HG03457 (cell line): Measurements from ENCODE around the gene UBE4B.
"Not testable (repeated sequence)": the region's sequence is repeated elsewhere in the genome, so short reads cannot be mapped to it uniquely, and the experiment has no call there.

Experiments used
- ATAC-seq: cut with Tn5 transposase; IDR thresholded peaks from one replicate; pipeline ENCODE4 v1.9.1; 2021; ENCODE audit warnings: moderate number of reproducible peaks; ENCODE audit not compliant: unreplicated experiment

Gene UBE4B

DNA sequence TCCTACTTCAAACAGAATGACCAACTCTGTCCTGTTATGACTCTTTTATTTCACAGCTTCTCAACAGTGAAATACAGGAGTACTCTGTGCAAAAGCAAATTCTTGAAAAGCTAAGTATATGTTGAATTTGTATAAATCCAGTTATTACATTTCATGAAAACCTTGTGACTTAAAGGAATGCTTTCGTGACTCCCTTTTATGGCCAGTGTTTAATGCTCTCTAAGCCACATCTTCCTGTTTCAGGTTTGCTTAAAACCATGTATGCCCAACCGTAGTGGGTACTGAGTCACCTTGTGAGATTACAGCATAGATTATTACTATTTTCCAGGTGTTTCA is 137.4 kb downstream of the UBE4B start:
- peak; percentile 67 for ATAC-seq

DNA sequence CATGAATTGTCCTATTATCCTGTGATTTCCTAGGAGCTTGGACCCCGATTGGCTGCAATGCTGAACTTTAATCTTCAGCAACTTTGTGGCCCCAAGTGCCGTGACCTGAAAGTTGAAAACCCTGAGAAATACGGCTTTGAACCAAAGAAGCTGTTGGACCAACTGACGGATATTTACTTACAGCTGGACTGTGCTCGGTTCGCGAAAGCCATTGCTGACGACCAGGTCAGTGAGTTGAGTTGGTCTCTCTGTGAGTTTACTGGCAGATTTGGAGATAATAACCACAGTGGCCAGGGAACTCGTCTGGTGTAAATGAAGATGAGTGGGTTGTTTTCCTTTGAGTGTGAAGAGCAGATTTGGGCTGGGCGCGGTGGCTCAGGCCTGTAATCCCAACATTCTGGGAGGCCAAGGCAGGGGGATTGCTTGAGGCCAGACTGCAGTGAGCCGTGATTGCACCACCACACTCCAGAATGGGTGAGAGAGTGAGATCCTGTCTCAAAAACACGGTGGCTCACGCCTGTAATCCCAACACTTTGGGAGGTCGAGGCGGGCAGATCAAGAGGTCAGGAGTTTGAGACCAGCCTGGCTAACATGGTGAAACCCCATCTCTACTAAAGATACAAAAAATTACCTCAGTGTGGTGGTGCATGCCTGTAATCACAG is 138.5 kb downstream of the UBE4B start:
- ATAC-seq: no peak

DNA sequence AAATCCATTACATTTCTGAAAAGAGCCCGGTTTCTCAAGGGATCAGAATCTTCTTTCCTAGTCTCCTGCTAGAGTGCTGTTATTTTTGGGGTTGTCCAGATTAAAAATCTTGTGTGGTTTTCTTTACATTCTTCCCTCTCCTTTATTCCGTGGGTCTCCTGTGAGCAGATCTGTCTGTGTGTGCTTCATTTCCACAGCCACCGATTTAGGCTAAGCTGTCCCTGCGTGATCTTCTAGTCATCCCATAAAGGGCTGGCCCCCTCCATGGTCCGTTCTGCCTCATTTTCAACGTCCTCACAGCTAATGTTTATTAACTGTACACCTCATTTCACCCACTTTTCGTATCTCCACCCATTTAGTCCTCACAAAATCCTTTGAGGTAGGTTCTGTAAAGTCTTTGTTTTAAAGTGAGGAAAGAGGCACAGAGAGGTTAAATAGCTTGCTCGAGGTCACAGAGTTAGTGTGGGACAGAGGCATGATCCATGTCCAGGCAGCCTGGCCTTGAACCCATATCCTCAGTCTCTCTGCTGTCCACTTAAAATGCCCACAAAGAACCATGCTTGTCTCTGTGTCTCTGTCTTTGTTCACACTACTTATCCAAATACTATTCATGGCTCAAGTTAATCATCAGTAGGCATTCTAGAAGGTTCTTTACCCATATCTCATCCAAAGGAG is 139.4 kb downstream of the UBE4B start:
- no peak for ATAC-seq

DNA sequence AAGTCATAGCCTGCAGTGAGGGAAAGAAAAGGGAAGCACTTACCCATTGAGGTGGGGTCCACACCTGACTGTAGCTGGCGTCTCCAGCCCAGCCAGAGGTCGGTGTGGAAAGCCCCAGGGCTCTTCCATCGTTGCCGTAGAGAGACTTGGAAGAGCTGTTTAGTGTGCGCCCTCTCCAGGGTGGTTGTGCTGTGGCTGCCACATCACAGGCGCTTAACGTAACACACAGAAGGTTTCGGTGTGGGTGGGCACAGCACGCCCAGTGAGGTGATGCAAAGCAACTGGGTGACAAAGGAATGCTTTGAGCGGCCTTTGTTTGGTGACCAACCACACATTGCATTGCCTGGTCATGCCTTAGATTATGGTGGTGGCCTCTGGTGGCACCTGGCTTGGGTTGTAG is 140.8 kb downstream of the UBE4B start:
- no peak for ATAC-seq

DNA sequence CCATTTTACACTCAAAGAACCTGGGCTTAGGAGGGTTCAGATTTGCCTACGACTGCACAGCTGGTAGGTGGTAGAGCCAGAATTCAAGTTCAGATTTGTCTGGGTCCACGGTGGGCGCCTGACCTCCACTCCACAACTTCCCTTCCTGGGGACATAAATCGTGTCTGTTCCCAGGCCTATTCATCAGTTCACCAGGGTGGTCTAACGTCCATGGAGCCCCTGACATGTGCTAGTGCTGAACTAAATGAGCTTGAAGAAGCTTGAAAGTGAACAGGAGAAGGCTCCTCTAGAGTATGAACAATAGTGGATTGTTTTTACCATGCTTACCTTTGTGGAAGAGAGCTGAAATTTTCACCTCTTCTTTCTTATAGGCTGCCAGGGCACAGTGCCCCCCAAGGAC is 145.1 kb downstream of the UBE4B start:
- no peak for ATAC-seq

DNA sequence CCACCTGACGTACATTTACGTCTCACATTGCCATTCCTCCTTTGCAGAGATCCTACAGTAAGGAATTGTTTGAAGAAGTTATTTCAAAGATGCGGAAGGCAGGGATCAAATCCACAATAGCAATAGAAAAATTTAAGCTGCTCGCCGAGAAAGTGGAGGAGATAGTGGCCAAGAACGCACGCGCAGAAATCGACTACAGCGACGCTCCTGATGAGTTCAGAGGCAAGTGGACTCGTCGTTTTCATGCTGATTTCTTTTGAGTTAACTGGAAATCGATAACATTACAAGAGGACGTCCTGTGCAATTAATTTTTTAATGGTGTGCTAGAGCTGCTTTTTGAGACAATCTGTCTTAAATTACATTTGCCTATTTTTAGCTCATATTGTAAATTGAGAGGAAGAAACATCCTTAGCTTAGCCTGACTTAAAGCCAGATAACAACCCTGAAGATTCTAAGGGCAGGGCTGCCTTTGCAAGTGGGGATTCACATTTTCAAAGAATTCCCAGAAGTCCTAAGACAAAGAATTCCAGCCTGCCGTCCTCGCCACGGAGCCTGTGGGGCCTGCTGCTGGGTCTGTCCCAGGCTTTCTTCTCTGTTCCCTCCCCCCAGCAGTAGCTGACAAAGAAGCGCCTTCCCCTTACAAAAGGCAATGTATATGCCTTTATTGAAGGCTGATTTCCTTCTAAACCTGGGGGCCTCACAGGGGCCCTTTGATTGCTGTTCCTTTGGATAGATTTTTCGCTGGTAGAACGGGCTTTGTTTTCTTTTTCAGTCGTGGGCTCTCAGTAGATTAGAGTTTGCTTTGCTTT is 146.0 kb downstream of the UBE4B start:
- ATAC-seq: no peak

DNA sequence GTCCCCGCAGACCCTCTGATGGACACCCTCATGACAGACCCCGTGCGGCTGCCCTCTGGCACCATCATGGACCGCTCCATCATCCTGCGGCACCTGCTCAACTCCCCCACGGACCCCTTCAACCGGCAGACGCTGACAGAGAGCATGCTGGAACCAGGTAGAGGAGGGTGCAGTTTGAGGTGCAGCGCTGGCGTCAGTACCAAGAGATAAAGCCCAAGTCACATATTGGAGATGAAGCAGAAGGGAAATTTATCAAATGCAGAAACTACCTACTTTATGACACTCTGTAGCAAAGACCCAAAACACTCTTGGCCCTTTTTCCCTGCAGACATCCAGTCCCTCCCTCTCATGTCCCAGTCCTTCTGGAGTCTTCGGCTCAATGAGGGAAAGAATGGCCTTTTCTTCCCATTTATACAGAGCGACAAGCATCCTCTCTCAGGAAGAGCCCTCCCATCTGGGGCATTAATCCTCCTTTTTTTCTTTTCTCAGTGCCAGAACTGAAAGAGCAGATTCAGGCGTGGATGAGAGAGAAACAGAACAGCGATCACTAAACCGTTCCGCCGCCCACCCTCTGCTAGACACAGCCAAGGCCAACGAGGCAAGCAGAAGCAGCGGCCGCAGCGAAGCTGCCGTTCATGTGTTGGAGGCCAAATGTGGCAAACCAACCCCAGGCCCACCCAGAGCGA is 146.8 kb downstream of the UBE4B start:
- ATAC-seq: no peak

DNA sequence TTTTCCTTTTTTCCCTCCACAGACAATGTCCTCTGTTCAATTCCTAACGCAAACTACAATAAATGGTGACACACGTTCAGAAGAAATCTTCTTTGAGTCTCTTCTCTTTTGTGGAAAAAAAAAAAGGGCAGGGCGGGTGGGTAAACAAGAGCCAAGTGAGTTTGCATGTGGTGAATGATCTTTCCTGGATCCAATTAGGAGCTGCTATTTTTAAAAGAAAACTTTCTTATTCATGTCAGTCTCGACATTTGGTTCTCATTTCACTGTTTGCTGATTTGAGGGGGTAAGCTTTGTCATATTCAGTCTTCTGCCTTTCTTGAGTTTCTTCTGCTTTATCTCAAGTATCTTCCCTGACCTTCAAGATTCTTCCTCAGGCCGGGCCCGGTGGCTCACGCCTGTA is 148.4 kb downstream of the UBE4B start:
- ATAC-seq: no peak

DNA sequence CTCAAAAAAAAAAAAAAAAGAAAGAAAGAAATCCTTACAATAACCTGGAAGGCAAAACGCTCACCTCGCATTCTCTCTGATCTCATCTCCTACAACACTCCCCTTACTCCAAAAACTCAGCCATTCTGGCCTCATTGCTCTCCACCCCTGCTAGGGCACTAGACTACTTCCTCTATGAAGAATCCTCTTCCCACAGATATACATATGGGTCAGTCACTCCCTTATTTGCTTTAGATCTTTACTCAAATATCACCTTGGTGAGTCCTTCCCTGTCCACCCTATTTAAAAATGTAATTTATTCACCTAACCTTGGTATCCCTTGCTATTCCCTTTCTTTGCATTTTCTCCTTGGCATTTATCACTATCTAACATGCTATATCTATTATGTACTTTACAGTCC is 153.0 kb downstream of the UBE4B start:
- ATAC-seq: no peak

DNA sequence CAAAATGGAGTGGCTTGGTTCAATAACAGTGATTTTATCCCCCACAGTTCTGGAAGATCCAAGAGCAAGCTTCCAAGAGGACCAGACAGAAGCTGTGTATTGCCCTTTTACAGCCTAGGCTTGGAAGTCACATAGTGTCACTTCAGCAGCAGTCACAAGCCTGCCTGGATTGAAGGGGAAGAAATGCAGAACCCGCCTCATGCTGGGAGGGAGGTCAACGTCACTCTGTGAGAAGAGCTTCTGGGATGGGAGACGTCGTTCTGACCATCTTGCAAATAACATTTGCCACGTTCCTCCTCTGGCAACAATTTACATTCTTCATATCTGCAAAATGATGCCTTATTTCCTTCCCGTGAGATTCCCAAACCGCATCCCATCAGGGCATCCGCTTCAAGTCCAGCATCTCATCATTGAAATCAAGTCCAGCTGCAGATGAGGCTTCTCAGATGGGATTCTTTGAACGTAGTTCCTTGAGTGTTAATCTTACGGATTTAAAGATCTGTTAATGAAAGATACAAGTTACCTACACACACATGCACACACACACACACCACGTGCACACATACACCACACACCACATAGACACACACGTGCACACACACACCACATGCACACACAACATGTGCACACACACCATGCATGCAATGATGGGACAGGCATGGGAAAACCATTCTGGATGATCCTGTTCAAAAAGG is 153.7 kb downstream of the UBE4B start:
- no peak for ATAC-seq

DNA sequence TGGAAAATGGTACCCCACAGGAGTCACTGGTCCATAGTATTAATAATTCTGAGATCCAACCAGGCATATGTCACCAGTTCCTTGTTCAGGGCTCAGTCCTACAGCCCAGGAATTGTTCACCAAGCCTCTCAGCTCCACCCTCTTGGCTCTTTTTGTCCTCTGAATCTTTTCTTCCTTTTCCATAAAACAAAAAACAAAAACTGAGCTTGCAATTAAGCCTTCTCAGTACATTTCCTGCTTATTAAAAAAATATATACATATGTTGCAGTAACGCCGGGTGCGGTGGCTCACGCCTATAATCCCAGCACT is 154.2 kb downstream of the UBE4B start:
- no peak for ATAC-seq

DNA sequence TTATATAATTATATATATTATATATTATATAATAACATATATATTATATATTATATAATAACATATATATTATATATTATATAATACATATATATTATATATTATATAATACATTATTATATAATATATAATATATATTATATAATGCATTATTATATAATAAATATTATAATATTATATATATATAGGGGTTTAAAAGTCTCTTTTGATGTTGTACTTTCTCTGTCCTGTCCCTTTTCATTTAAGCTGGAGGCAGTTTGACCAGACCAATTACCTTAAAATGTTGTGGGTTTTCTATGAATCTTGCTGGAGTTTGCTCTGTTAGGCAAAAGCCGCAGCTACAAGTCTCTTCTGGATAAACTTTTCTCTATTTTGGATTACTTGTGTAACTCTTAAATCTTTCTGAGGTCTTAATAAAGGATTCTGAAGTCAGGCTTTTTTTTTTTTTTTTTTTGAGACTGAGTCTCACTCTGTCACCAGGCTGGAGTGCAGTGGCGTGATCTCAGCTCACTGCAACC is 155.4 kb downstream of the UBE4B start:
- ATAC-seq: no peak

DNA sequence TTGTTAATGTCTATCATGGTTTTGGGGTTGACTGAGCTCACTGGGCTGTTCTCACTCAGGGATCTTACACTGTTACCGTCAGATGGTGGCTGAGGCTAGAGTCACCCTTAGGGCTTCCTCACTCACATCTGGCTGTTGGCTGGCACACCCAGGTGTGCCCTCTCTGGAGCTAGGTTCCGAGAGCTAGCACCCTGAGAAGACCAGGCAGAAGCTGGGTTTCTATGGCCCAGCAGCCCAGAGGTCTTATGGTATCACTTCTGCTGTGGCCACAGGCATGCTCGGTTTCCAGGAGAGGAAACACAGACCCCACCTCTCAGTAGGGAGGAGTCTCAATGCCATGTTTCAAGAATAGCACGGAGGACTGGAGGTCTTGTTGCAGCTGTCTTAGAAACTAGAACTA is 156.9 kb downstream of the UBE4B start:
- no peak for ATAC-seq

DNA sequence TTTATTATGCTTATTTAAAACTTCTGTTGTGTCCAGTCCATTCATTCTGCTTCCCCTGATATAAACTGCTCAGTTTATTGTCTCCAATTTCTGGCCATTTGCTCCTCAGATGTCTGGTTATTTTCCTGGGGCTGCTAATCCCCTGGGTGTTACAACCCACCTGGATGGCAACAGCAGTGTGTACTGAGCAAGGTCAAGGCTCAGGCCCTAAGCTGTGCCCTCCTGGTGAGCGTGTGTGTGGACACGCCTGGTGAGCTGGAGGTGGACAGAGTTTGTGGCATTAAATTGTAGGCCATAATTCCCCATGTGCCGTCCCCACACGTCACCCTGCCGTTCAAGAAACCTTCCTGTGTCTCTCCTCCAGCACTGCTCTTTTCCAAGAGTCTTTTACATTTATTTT is 159.5 kb downstream of the UBE4B start:
- ATAC-seq: no peak

DNA sequence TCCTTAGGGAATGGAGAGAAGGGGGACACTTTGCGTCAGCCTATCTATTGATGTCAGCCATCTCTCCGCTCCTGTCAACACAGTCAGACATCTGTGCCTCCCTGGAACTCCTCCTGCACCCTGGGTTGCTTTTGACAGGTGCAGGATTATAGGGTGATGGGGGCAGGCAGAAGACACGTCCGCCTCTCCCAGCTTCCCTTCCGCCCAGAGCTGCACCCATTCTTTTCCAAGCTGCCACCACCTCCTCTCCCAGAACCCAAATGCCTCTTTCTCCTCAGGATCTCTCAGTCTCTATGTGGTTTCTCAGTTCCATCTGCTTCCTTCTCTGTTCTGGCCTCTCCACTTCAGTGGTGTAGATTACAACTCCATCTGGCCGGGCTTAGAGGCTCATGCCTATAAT is 160.5 kb downstream of the UBE4B start:
- ATAC-seq: no peak

DNA sequence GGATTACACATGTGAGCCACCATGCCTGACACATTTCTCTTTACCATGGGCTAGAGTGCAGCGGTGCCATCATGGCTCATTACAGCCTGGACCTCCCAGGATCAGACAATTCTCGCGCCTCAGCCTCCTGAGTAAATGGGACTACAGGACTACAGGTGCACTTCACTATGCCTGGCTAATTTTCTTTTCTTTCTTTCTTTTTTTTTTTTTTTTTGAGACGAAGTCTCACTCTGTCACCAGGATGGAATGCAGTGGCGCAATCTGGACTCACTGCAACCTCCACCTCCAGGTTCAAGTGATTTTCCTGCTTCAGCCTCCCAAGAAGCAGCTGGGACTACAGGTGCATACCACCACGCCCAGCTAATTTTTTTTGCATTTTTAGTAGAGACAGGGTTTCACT is 162.8 kb downstream of the UBE4B start:
- ATAC-seq: no peak

DNA sequence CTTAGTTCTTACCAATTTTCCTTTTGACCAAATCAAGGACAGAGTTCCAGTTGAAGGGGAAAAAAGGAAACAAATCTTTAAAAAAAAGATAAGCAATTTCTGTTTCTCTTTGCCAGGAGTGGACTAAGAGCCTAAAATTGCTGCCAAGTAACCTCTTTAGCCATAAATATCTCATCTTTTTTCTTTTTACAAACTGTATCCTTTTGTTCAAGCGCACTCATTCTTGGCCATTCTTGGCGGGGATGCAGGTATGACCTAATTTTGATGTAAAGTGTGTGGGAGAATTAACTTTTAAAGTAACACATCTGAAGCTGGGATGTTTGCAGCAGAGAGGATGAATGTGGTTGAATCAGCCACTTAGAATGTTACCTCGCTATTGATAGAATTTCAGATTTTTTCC is 164.2 kb downstream of the UBE4B start:
- ATAC-seq: no peak

DNA sequence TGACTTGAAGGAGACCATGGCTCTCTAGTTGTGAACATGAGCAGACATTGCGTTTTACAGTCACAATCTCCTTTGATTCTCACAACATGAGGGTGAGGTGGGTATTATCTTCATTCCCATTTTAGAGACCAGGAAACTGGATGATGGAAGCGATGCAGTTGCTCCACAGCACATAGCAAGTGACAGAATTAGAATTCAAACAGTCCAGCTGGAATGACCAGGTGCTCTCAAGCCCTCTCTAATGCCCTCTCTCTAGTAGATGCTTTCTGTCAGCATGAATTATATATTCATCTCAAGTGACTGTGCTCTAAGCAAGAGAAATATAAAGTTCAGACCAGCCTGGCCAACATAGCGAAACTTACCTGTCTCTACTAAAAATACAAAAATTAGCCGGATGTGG is 167.9 kb downstream of the UBE4B start:
- no peak for ATAC-seq

DNA sequence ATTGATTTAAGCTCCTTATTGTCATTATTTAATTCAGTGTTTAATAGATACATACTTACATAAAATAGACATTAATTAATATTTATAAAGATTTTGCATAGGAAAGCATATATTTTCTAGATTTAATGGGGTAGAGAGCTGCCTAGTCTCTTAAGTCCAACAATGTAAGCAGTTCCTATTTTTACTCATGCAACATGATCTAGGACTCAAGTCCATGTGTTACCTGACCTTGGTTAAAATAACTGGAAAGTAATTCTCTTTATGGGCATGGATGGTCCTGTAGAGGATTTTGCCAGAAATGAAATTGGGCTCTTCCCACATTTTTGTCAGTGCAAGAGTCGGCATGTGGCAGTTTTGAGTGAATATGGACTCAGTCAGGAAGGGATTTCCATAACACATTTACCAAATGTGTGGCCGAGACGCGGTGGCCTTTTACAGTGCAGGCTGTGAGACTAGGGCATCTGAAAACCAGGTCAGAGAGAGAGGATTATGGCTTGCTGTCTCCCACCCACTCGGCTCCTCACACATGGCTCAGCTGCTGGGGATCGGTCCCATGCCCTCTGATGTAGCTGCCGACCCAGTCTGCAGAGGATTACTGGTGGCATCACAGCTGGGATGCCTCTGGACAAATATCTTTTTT is 171.4 kb downstream of the UBE4B start:
- ATAC-seq: no peak

DNA sequence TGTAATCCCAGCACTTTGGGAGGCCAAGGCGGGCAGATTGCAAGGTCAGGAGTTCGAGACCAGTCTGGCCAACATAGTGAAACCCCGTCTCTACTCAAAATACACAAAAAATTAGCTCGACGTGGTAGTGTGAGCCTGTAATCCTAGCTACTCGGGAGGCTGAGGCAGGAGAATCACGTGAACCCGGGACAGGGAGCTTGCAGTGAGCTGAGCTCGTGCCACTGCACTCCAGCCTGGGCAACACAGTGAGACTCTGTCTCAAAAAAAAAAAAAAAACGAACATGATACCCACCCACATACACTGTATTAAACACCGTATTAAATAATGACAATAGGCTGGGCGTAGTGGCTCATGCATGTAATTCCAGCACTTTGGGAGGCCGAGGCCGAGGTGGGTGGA is 172.4 kb downstream of the UBE4B start:
- ATAC-seq: not testable (repeated sequence)

DNA sequence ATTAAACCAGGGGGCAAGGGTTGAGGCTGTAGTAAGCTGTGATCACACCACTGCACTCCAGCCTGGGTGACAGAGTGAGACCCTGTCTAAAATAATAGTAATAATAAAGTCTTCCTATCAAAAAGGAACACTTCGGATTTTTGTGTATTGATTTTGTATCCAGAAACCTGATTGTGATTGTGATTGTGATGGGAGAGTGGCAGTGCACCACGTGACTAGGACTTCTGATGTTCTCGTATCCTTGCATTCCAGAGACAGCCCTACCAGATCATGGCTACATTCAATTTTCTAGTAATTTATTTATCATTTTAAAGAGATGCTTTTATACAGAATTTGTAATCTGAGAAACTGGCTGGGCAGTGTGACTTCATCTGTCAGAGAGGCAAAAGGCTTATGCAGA is 175.1 kb downstream of the UBE4B start:
- no peak for ATAC-seq
